ENCODE data around the gene RPL22. TPM values are rescaled to one million over a fixed set of nuclear protein-coding genes. Genes with fewer than 3 reads are reported as not detected.

The RPL22 gene
- total RNA-seq, 1 donor from 2014 or later, result 435 TPM

- intact Hi-C loops (cut with micrococcal nuclease), result loop anchor here (10.0 kb wide), 1 partner anchor 408 kb away; the partner anchor contains the start of gene PHF13
These were observed 7.9 kb upstream of the RPL22 start for GRCh38 chr1:6207075-6207885.

- intact Hi-C loops (cut with micrococcal nuclease), result loop anchor here (1.0 to 10.0 kb wide), 2 partner anchors 29 to 408 kb away; partner anchors contain the start of genes ICMT and PHF13
These were observed 7.1 kb upstream of the RPL22 start for GRCh38 chr1:6206520-6206855.

GRCh38 chr1:6205849-6206519 lies 6.6 kb upstream of the RPL22 start, which contains the start of gene RNF207:
Gene RNF207 (plus strand): TSS chr1:6206119. CDS start chr1:6206536, 417 bp downstream.
- intact Hi-C loops (cut with micrococcal nuclease), result loop anchor here (1.0 to 10.0 kb wide), 2 partner anchors 29 to 409 kb away; partner anchors contain the start of genes ICMT and PHF13

GRCh38 chr1:6202256-6202655 lies 2.9 kb upstream of the RPL22 start:
- intact Hi-C loops (cut with micrococcal nuclease), result loop anchor here (10.0 kb wide), 1 partner anchor 413 kb away; the partner anchor contains the start of gene PHF13

GRCh38 chr1:6200188-6200809 lies 904 bp upstream of the RPL22 start:
- intact Hi-C loops (cut with micrococcal nuclease), result loop anchor here (10.0 kb wide), 1 partner anchor 415 kb away; the partner anchor contains the start of gene PHF13

- intact Hi-C loops (cut with micrococcal nuclease), result loop anchor here (1.0 to 2.0 kb wide), 4 partner anchors 37 to 206 kb away; partner anchors contain the start of genes ICMT and NPHP4
These were observed 623 bp downstream of the RPL22 start for GRCh38 chr1:6198646-6199297.

GRCh38 chr1:6197746-6198427 lies 1.5 kb downstream of the RPL22 start:
- intact Hi-C loops (cut with micrococcal nuclease), result loop anchor here (2.0 kb wide), 3 partner anchors 161 to 205 kb away; partner anchors contain the start of gene NPHP4

GRCh38 chr1:6191968-6192367 lies 7.4 kb downstream of the RPL22 start:
- intact Hi-C loops (cut with micrococcal nuclease), result no loop called here

GRCh38 chr1:6188466-6188865 lies 10.9 kb downstream of the RPL22 start:
- intact Hi-C loops (cut with micrococcal nuclease), result no loop called here

GRCh38 chr1:6185635-6186382 lies 13.6 kb downstream of the RPL22 start:
- intact Hi-C loops (cut with micrococcal nuclease), result no loop called here

- intact Hi-C loops (cut with micrococcal nuclease), result no loop called here
These were observed 14.2 kb downstream of the RPL22 start for GRCh38 chr1:6185151-6185550.

GRCh38 chr1:6184083-6184783 lies 15.2 kb downstream of the RPL22 start:
- intact Hi-C loops (cut with micrococcal nuclease), result no loop called here

- intact Hi-C loops (cut with micrococcal nuclease), result no loop called here
These were observed 15.8 kb downstream of the RPL22 start for GRCh38 chr1:6183520-6183989.

GRCh38 chr1:6181347-6181770 lies 18.0 kb downstream of the RPL22 start:
- intact Hi-C loops (cut with micrococcal nuclease), result no loop called here

- intact Hi-C loops (cut with micrococcal nuclease), result no loop called here
These were observed 18.6 kb downstream of the RPL22 start for GRCh38 chr1:6180707-6181311.

GRCh38 chr1:6180268-6180706 lies 19.1 kb downstream of the RPL22 start, which contains the start of gene CHD5:
Gene CHD5 (minus strand): TSS chr1:6180321. CDS start chr1:6180023, 298 bp downstream.
- intact Hi-C loops (cut with micrococcal nuclease), result no loop called here

- intact Hi-C loops (cut with micrococcal nuclease), result no loop called here
These were observed 19.7 kb downstream of the RPL22 start for GRCh38 chr1:6179564-6180175.

Data from T-helper 2 cell treated with Interferon-gamma antibody and Interleukin-4, amounts not matched to agents 100 ng/mL and 5 ng/mL, for 36 hours (primary cell).